Activated T-helper 2 cell treated with anti-CD3 and anti-CD28 coated beads, Interferon-gamma antibody, Interleukin-2, Interleukin-4, amounts not matched to agents 10 μg/mL and 5 μg/mL and 100 μg/mL, durations not matched to agents 14 hours and 24 hours and 36 hours (primary cell): ENCODE data around the gene KLK13. TPM values are rescaled to one million over a fixed set of nuclear protein-coding genes. Genes with fewer than 3 reads are reported as not detected.

Experiments
- DNase-seq: peaks from one replicate; pipeline ENCODE4 v3.0.0; 2021; ENCODE audit warnings: low spot score
- H3K27ac Mint-ChIP-seq: one replicate; pipeline ENCODE4 v1.8.0; 2021; ENCODE audit warnings: mixed read lengths
- H3K27me3 Mint-ChIP-seq: one replicate; pipeline ENCODE4 v1.8.0; 2021; ENCODE audit warnings: low read depth, mixed read lengths
- H3K36me3 Mint-ChIP-seq: one replicate; pipeline ENCODE4 v1.8.0; 2021; ENCODE audit warnings: low read depth, mixed read lengths
- H3K4me1 Mint-ChIP-seq: one replicate; pipeline ENCODE4 v1.8.0; 2021; ENCODE audit warnings: low read depth, mixed read lengths
- H3K4me3 Mint-ChIP-seq: one replicate; pipeline ENCODE4 v1.8.0; 2021; ENCODE audit warnings: low read depth, mild to moderate bottlenecking, moderate library complexity, mixed read lengths
- H3K9me3 Mint-ChIP-seq: one replicate; pipeline ENCODE4 v1.8.0; 2021; ENCODE audit warnings: mixed read lengths
- intact Hi-C: fragments of 100-400 bp; cut with micrococcal nuclease; formaldehyde crosslinking; loops from one replicate; pipeline ENCODE4 v1.15.1; 2023
- total RNA-seq: library from RNA; stranded (reverse); gene quantifications from 2 replicates; pipeline ENCODE4 v1.2.3, GENCODE V29; 2022

The KLK13 gene
- total RNA-seq, 1 donor from 2014 or later, result not detected

GRCh38 chr19:51019544-51019925 lies 45.4 kb downstream of the KLK13 start, which contains the start of gene KLK10:
TSS of gene KLK10 (minus strand) at chr19:51019709. CDS start at chr19:51019130, 579 bp downstream.
- no peaks in the 10 kb centered on the region for H3K9me3 Mint-ChIP-seq
- peaks cover 6% of the 10 kb centered on the region for H3K4me1 Mint-ChIP-seq
- intact Hi-C loops, result no loop called here
- DNase-seq, result no peak
- no peak within 1 kb of the TSS for H3K4me3 Mint-ChIP-seq
- no peak within 1 kb of the TSS for H3K27ac Mint-ChIP-seq
- peaks cover 48% of the 10 kb centered on the region for H3K27me3 Mint-ChIP-seq
- H3K36me3 Mint-ChIP-seq, result no peaks in the 10 kb centered on the region

DNA sequence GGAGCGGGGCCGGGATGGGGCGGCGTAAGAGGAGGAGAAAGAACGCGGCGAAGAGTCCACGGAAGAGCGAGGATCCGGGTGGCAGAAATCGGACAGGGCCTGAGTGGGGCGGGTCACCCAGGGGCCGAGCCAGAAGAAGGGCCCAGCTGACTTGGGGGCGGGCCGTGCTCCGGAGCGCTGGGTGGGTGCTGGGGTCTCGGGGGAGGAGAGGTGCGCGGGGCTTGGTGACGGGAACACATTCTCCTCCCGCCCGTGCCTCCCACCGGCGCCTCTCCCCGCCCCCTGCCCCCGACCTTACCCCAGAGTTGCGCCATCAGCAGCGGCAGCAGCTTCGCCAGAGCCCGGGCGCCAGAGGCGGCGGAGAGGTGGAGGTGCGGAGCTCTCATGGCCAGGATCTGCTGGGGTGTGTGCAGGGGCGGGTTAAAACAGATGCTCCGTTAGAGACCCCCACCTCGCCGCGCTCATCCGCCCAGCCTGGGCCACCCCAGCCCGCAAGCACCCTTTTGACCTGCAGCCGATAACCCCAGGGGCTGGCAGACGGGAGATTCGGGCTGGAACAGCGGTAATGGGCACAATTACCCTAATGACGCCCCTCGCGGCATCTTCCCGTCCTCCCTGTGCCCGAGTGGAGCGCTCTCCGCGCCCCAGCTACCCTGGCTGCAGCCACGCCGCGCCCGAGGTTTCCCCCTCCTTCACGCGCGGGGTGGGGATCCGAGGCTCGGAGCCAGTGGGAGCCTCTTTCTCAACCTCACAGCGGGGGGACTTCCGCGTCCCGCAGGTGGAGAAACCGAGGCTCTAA lies 45.9 kb downstream of the KLK13 start:
- no peak for DNase-seq

GRCh38 chr19:51016798-51017683 lies 47.9 kb downstream of the KLK13 start:
- Mint-ChIP-seq H3K9me3 (no peaks in the 10 kb centered on the region), H3K4me3 (no peak overlapping the region), H3K27ac (no peak overlapping the region), H3K4me1 (peaks cover 12% of the 10 kb centered on the region), H3K27me3 (peaks cover 43% of the 10 kb centered on the region), H3K36me3 (no peaks in the 10 kb centered on the region)
- DNase-seq, result no peak
- intact Hi-C loops, result no loop called here

More for the DNA sequence above, 45.9 kb downstream of the KLK13 start:
- H3K4me3 Mint-ChIP-seq, result no peak overlapping the region
- no peak overlapping the region for H3K27ac Mint-ChIP-seq
- H3K9me3 Mint-ChIP-seq, result no peaks in the 10 kb centered on the region
- H3K4me1 Mint-ChIP-seq, result peaks cover 11% of the 10 kb centered on the region
- H3K36me3 Mint-ChIP-seq, result no peaks in the 10 kb centered on the region
- intact Hi-C loops, result no loop called here
- peaks cover 48% of the 10 kb centered on the region for H3K27me3 Mint-ChIP-seq

DNA sequence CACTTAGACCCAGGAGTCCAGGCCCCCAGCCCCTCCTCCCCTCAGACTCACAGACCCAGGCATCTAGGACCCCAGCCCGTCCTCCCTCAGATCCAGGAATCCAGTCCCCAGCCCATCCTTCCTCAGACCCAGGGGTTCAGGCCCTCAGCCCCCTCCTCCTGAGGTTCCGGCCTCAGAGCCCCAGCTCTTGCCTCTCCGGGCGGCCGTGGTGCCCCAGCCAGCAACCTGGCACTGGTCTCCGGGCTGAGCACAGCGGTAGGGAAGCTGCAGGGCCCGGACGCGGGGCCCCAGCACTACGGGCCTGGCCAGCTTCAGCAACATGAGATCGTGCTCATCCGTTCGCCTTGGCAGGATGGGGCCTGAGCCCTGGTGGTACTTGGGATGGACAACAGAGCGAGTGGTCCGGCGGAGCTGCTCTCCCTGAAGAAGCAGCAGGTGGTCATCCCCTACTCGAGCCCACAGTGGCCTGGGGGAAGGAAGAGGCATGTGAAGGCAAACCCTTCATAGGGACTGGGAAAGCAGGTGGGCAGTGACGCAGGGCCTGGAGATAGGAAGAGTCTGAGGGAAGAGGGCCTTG lies 49.1 kb downstream of the KLK13 start:
- Mint-ChIP-seq H3K36me3 (no peaks in the 10 kb centered on the region), H3K4me3 (no peak overlapping the region), H3K27me3 (peaks cover 43% of the 10 kb centered on the region), H3K27ac (no peak overlapping the region), H3K9me3 (no peaks in the 10 kb centered on the region), H3K4me1 (peaks cover 12% of the 10 kb centered on the region)
- DNase-seq, result no peak
- intact Hi-C loops, result no loop called here

- intact Hi-C loops, result no loop called here
- H3K4me1 Mint-ChIP-seq, result peaks cover 9% of the 10 kb centered on the region
- peaks cover 33% of the 10 kb centered on the region for H3K27me3 Mint-ChIP-seq
- H3K4me3 Mint-ChIP-seq, result no peak overlapping the region
- H3K36me3 Mint-ChIP-seq, result no peaks in the 10 kb centered on the region
- DNase-seq, result no peak
- H3K9me3 Mint-ChIP-seq, result no peaks in the 10 kb centered on the region
- H3K27ac Mint-ChIP-seq, result no peak overlapping the region
Measured at GRCh38 chr19:51014242-51014641, 50.6 kb downstream of the KLK13 start.

DNA sequence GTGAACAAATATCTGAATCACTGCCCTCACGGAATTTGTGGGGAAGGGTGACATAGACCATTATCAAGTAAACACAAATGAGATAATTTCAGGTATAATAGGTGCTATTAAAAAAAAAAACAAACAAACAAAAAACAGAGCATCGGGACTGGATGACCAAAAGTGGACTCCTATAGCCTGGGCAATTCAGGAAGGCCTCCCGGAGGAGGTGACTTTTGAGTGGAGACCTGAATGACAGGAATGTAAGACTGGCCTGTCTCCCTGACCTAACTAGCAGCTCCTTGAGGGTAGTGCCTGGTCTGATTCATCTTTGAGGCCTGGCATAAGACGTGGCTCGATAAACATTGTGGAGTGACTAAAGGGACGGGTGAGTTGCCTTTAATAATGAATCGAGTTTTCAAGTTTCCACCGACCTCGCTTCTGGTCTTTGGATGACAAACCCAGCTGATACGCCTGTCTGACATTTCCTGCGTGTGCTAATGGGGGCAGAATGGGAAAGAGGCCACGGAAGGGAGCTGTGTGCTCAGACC lies 52.2 kb downstream of the KLK13 start:
- Mint-ChIP-seq H3K27me3 (peaks cover 24% of the 10 kb centered on the region), H3K9me3 (no peaks in the 10 kb centered on the region), H3K27ac (no peak overlapping the region), H3K36me3 (no peaks in the 10 kb centered on the region), H3K4me3 (no peak overlapping the region), H3K4me1 (peaks cover 9% of the 10 kb centered on the region)
- DNase-seq, result no peak
- intact Hi-C loops, result no loop called here

GRCh38 chr19:51010066-51010795 lies 54.7 kb downstream of the KLK13 start:
- intact Hi-C loops, result no loop called here
- peaks cover 7% of the 10 kb centered on the region for H3K27me3 Mint-ChIP-seq
- peaks cover 9% of the 10 kb centered on the region for H3K4me1 Mint-ChIP-seq
- no peak for DNase-seq
- H3K27ac Mint-ChIP-seq, result no peak overlapping the region
- no peak overlapping the region for H3K4me3 Mint-ChIP-seq
- no peaks in the 10 kb centered on the region for H3K36me3 Mint-ChIP-seq
- no peaks in the 10 kb centered on the region for H3K9me3 Mint-ChIP-seq

- Mint-ChIP-seq H3K27ac (no peak overlapping the region), H3K27me3 (peaks cover 3% of the 10 kb centered on the region), H3K9me3 (no peaks in the 10 kb centered on the region)
Measured at GRCh38 chr19:51009061-51009891, 55.6 kb downstream of the KLK13 start.

GRCh38 chr19:51007488-51007887 lies 57.4 kb downstream of the KLK13 start:
- H3K4me1 Mint-ChIP-seq, result no peaks in the 10 kb centered on the region
- intact Hi-C loops, result no loop called here

More at GRCh38 chr19:51009061-51009891, 55.6 kb downstream of the KLK13 start:
- Mint-ChIP-seq H3K36me3 (no peaks in the 10 kb centered on the region), H3K4me3 (no peak overlapping the region), H3K4me1 (peaks cover 4% of the 10 kb centered on the region)
- intact Hi-C loops, result no loop called here
- no peak for DNase-seq

DNA sequence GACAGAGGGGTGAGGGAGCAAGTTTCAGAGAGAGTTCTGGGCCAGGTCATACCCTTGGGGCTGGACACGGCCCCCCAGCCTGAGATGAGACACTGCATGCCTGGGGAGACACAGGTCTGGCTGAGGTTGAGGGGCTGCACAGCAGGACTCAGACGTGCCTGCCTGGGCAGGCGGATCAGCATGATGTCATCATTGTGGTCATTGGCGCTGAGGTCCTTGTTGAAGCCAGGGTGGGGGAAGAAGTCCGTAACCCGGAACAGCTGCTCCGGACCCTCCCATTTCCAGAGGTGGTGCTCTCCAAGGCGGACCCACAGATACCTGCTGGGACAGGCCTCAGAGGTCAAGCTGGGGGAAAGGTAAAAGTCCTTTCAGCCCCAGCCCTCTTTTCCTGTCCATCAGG lies 58.5 kb downstream of the KLK13 start:
- H3K36me3 Mint-ChIP-seq, result no peaks in the 10 kb centered on the region
- H3K27ac Mint-ChIP-seq, result no peak overlapping the region
- intact Hi-C loops, result no loop called here
- peaks cover 3% of the 10 kb centered on the region for H3K27me3 Mint-ChIP-seq
- no peak for DNase-seq
- no peaks in the 10 kb centered on the region for H3K4me1 Mint-ChIP-seq
- no peaks in the 10 kb centered on the region for H3K9me3 Mint-ChIP-seq
- H3K4me3 Mint-ChIP-seq, result no peak overlapping the region

More at GRCh38 chr19:51007488-51007887, 57.4 kb downstream of the KLK13 start:
- no peak overlapping the region for H3K4me3 Mint-ChIP-seq
- peaks cover 3% of the 10 kb centered on the region for H3K27me3 Mint-ChIP-seq
- H3K9me3 Mint-ChIP-seq, result no peaks in the 10 kb centered on the region
- H3K27ac Mint-ChIP-seq, result no peak overlapping the region
- no peaks in the 10 kb centered on the region for H3K36me3 Mint-ChIP-seq
- DNase-seq, result no peak
